GM12878 (cell line): Measurements from ENCODE around the gene BHLHA9. TPM values are rescaled to one million over a fixed set of nuclear protein-coding genes. Genes with fewer than 3 reads are reported as not detected.

Source experiments
- ATAC-seq: fragments of 200-7000 bp; cut with Tn5 transposase; 3 replicates; pipeline ENCODE4 v1.9.1; 2020; ENCODE audit warnings: mild to moderate bottlenecking, moderate library complexity
- BruUV-seq: library from RNA; stranded (reverse); fragments of 400-500 nt; replicated peaks from 2 replicates; lab custom pipeline; 2021; lab: Mats Ljungman, UMichigan
- CTCF ChIA-PET: fragments of 300-600 bp; sonication (Branson Sonifier 250); formaldehyde crosslinking; extraction: SDS; loops from one replicate; lab custom pipeline; 2021; ENCODE audit warnings: inconsistent platforms; lab: Yijun Ruan, JAX
- POLR2A ChIA-PET: fragments of 350-600 bp; formaldehyde crosslinking; extraction: SDS; loops from one replicate; lab custom pipeline; 2021; ENCODE audit warnings: inconsistent platforms; lab: Charles Lee
- RAD21 ChIA-PET: fragments of 300-600 bp; sonication (Branson Sonifier 250); formaldehyde crosslinking; loops from one replicate; lab custom pipeline; 2023; ENCODE audit warnings: antibody characterized with exemption; ENCODE audit not compliant: unreplicated experiment; lab: Charles Lee
- SMC1A ChIA-PET: fragments of 300-600 bp; sonication (Branson Sonifier 250); formaldehyde crosslinking; loops from one replicate; lab custom pipeline; 2023; ENCODE audit not compliant: unreplicated experiment, uncharacterized antibody; lab: Charles Lee
- DNase-seq: peaks from one replicate; pipeline ENCODE4 v3.0.0-alpha.2; 2011; ENCODE audit warnings: low read depth, low spot score
- FAIRE-seq: peaks from 3 replicates; lab custom pipeline; 2011; peaks lifted over from hg19 to GRCh38; lab: Jason Lieb, UNC
- H2AFZ ChIP-seq: 2 replicates; pipeline ENCODE4 v1.6.0; 2011; ENCODE audit warnings: low read depth, low read length, control low read depth; ENCODE audit not compliant: control insufficient read depth
- H3K27ac ChIP-seq: 2 replicates; pipeline ENCODE4 v1.5.1; 2011; ENCODE audit warnings: control low read depth; ENCODE audit not compliant: control insufficient read depth, insufficient read depth
- H3K27me3 ChIP-seq, 2 experiments: replicated peaks in 1 of 2; 2 replicates each; pipeline versions ENCODE4 v1.6.0 to v1.6.1; 2011; ENCODE audit warnings: low read length in 1 of 2; ENCODE audit not compliant: control insufficient read depth in 2 of 2, insufficient read depth in 2 of 2
- H3K36me3 ChIP-seq, 2 experiments: 2 replicates each; pipeline ENCODE4 v1.5.1; 2011; ENCODE audit warnings: low read length in 1 of 2; ENCODE audit not compliant: control insufficient read depth in 2 of 2, insufficient read depth in 2 of 2
- H3K4me1 ChIP-seq: 2 replicates; pipeline ENCODE4 v1.6.1; 2011; ENCODE audit warnings: mild to moderate bottlenecking, low read length, moderate library complexity, mixed read lengths; ENCODE audit not compliant: control insufficient read depth, insufficient read depth
- H3K4me2 ChIP-seq: 2 replicates; pipeline ENCODE4 v1.6.0; 2011; ENCODE audit warnings: control low read depth; ENCODE audit not compliant: control insufficient read depth, insufficient read depth
- H3K4me3 ChIP-seq: fragments of 200-600 bp; sonication (generic); 2 replicates; pipeline ENCODE4 v1.5.1; 2016
- H3K79me2 ChIP-seq: 2 replicates; pipeline ENCODE4 v1.6.0; 2011; ENCODE audit warnings: low read length; ENCODE audit not compliant: control insufficient read depth, insufficient read depth
- H3K9ac ChIP-seq: 2 replicates; pipeline ENCODE4 v1.8.0; 2011; ENCODE audit warnings: low read length, control low read depth, mixed read lengths; ENCODE audit not compliant: control insufficient read depth, insufficient read depth
- H3K9me3 ChIP-seq: replicated peaks from 3 replicates; pipeline ENCODE4 v1.5.1; 2011; ENCODE audit warnings: mild to moderate bottlenecking, low read length; ENCODE audit not compliant: control insufficient read depth, insufficient read depth
- H4K20me1 ChIP-seq: 2 replicates; pipeline ENCODE4 v1.6.0; 2011; ENCODE audit not compliant: control insufficient read depth, insufficient read depth
- BACH1 ChIP-seq: fragments of 450-650 bp; IDR thresholded peaks from 2 replicates; pipeline ENCODE4 v1.6.1; 2017; ENCODE audit warnings: mild to moderate bottlenecking, borderline replicate concordance
- BCLAF1 ChIP-seq: fragments of 450-650 bp; IDR thresholded peaks from 2 replicates; pipeline ENCODE4 v1.6.1; 2017; ENCODE audit warnings: antibody characterized with exemption, mild to moderate bottlenecking, moderate library complexity
- CHD2 ChIP-seq: IDR thresholded peaks from 2 replicates; pipeline ENCODE4 v1.6.1; 2011; ENCODE audit warnings: low read depth, low read length, improper control_type of control experiment, borderline replicate concordance
- CREM ChIP-seq: IDR thresholded peaks from 2 replicates; pipeline ENCODE4 v1.6.1; 2014; ENCODE audit warnings: antibody characterized with exemption, low read depth
- E2F4 ChIP-seq: IDR thresholded peaks from 2 replicates; pipeline ENCODE4 v1.6.1; 2012; ENCODE audit warnings: low read depth, low read length, improper control_type of control experiment
- E2F8 ChIP-seq: fragments of 450-650 bp; IDR thresholded peaks from 2 replicates; pipeline ENCODE4 v1.6.1; 2018; ENCODE audit warnings: mild to moderate bottlenecking, low read depth, moderate library complexity; ENCODE audit not compliant: partially characterized antibody
- HDGF ChIP-seq: fragments of 450-650 bp; IDR thresholded peaks from 2 replicates; pipeline ENCODE4 v1.6.1; 2016; ENCODE audit warnings: antibody characterized with exemption
- IRF5 ChIP-seq: fragments of 450-650 bp; IDR thresholded peaks from 2 replicates; pipeline ENCODE4 v1.6.1; 2017; ENCODE audit warnings: borderline replicate concordance
- NR2C1 ChIP-seq: fragments of 450-650 bp; IDR thresholded peaks from 2 replicates; pipeline ENCODE4 v1.6.1; 2017; ENCODE audit warnings: antibody characterized with exemption, mild to moderate bottlenecking, moderate library complexity
- PAX8 ChIP-seq: fragments of 450-650 bp; IDR thresholded peaks from 2 replicates; pipeline ENCODE4 v1.6.1; 2017; ENCODE audit warnings: mild to moderate bottlenecking, moderate library complexity
- USF2 ChIP-seq: IDR thresholded peaks from 2 replicates; pipeline ENCODE4 v1.6.1; 2011; ENCODE audit warnings: low read depth, low read length, improper control_type of control experiment, borderline replicate concordance
- ZNF217 ChIP-seq: fragments of 450-650 bp; IDR thresholded peaks from 2 replicates; pipeline ENCODE4 v1.6.1; 2017; ENCODE audit warnings: antibody characterized with exemption, mild to moderate bottlenecking
- ZSCAN29 ChIP-seq: fragments of 450-650 bp; IDR thresholded peaks from 2 replicates; pipeline ENCODE4 v1.6.1; 2017; ENCODE audit warnings: mild to moderate bottlenecking, moderate library complexity
- WGBS: methylation state at CpG from one replicate; pipeline ENCODE4 v1.1.6; 2016; ENCODE audit warnings: low lambda C conversion rate; ENCODE audit not compliant: insufficient replicate concordance, insufficient coverage; ENCODE audit errors: missing lambda C conversion rate; 5-methylcytosine and 5-hydroxymethylcytosine counted together
- in situ Hi-C: fragments of 300-500 bp; cut with MboI; formaldehyde crosslinking; loops from 9 replicates; pipeline ENCODE4 v1.14.3; 2018; ENCODE audit warnings: mixed read lengths
- intact Hi-C: fragments of 100-400 bp; cut with micrococcal nuclease; formaldehyde crosslinking; loops from one replicate; pipeline ENCODE4 v1.14.2; 2022; ENCODE audit not compliant: unreplicated experiment
- polyA plus RNA-seq, 11 experiments: library from polyadenylated mRNA; depleted of rRNA in 4 of 11; unstranded in 6 of 11; stranded (reverse) in 5 of 11; fragments of >200 nt; fragmentation: Nextera tagmentation in 4 of 11; fragmentation: Illumina TruSeq in 1 of 11; extraction: Ambion mirVana in 4 of 11; extraction: Trizol in 1 of 11; gene quantifications; 1 replicate in 1 of 11; 2 replicates in 10 of 11; pipeline versions ENCODE4 v1.2.1 to v1.2.3, GENCODE V29; 2011 to 2016; ENCODE audit warnings: inconsistent platforms in 2 of 11, missing spikeins in 2 of 11, low read depth in 1 of 11
- total RNA-seq, 4 experiments: library from RNA; depleted of rRNA in 3 of 4; stranded (reverse); fragments of >200 nt in 3 of 4; fragmentation: Illumina TruSeq in 1 of 4; extraction: Trizol in 1 of 4; gene quantifications; 2 replicates each; pipeline versions ENCODE4 v1.2.1 to v1.2.3, GENCODE V29; 2013 to 2021

The BHLHA9 gene
- total and polyA plus RNA-seq, 10 of the 15 experiments (the other 5 are each of a cell fraction or from before 2014, with no cell fraction given) = not detected

- intact Hi-C loops (no loop called here), in situ Hi-C loops (no loop called here)
- no peaks in the 10 kb centered on the region for H3K9me3 ChIP-seq
- no peaks in the 10 kb centered on the region for H3K36me3 ChIP-seq
- FAIRE-seq = no peak
- H3K27ac ChIP-seq = no peak overlapping the region
- no peaks in the 10 kb centered on the region for H3K4me1 ChIP-seq
- no peaks in the 10 kb centered on the region for H3K79me2 ChIP-seq
- ATAC-seq = no peak
- POLR2A ChIA-PET = no interaction called here
- SMC1A ChIA-PET = no interaction called here
- no peaks in the 10 kb centered on the region for H4K20me1 ChIP-seq
- no peak overlapping the region for H2AFZ ChIP-seq
- no peak overlapping the region for H3K4me2 ChIP-seq
- no peaks in the 10 kb centered on the region for H3K27me3 ChIP-seq
- 62% methylated on average over 16 of the region's 16 CpGs for WGBS
- CTCF ChIA-PET = interaction anchor here (0.7 kb wide), 1 partner anchor 142 kb away, joined by 4 read pairs; no protein-coding TSS in a partner anchor
- RAD21 ChIA-PET = interaction anchor here (1.1 kb wide), 1 partner anchor 129 kb away, joined by 3 read pairs; no protein-coding TSS in a partner anchor
- DNase-seq = no peak
- no peak overlapping the region for H3K4me3 ChIP-seq
- no TSS peak for BruUV-seq
- no peak overlapping the region for H3K9ac ChIP-seq
- no peak for TF ChIP-seq ZSCAN29
- TF ChIP-seq E2F4 = no peak
- no peak for TF ChIP-seq PAX8
- no peak for TF ChIP-seq ZNF217
- no peak for TF ChIP-seq IRF5
- TF ChIP-seq CHD2 = no peak
- no peak for TF ChIP-seq BCLAF1
- TF ChIP-seq BACH1 = no peak
- no peak for TF ChIP-seq NR2C1
- TF ChIP-seq E2F8 = no peak
- no peak for TF ChIP-seq CREM
- no peak for TF ChIP-seq HDGF
- no peak for TF ChIP-seq USF2
These were observed 18.2 kb upstream of the BHLHA9 start for GRCh38 chr17:1251866-1252608.
